GM19372 (cell line): ENCODE measurements around the gene CYP1A1.
"Not testable (repeated sequence)": the region's sequence is repeated elsewhere in the genome, so short reads cannot be mapped to it uniquely, and the experiment has no call there.

Experiments
- ATAC-seq: cut with Tn5 transposase; IDR thresholded peaks from one replicate; pipeline ENCODE4 v1.9.1; 2021; ENCODE audit warnings: mild to moderate bottlenecking, low read depth, moderate library complexity; ENCODE audit not compliant: unreplicated experiment

The CYP1A1 gene

DNA sequence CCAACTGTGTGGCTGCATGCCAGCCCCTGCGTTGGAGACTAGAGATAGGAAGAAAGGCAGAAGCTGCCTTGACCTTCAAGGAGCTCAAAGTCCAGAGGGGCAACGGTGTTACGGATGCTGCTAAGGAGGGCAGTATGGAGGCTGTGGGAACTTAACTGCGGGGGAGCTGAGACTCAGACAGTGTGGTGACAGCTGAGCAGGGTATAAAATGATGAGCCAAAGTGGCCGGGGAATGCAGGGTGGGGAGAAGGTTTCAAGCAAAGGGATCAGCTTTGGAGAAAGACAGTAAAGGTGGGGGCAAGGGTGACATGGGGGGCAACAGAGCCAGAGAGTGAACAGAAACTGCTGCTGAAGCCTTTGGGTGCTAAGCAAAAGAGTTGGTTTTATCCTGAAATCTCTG is 17.1 kb upstream of the CYP1A1 start:
- no peak for ATAC-seq

DNA sequence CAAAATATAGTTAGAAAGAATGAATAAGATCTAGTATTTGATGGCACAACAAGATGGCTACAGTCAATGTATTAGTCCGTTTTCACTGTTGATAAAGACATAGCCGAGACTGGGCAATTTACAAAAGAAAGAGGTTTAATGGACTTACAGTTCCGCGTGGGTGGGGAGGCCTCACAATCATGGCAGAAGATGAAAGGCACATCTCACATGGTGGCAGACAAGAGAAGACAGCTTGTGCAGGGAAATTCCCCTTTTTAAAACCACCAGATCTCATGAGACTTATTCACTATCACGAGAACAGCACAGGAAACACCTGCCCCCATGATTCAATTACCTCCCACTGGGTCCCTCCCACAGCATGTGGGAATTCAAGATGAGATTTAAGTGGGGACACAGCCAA is 12.9 kb upstream of the CYP1A1 start:
- not testable (repeated sequence) for ATAC-seq

GRCh38 chr15:74735305-74735704 is 10.0 kb upstream of the CYP1A1 start:
- ATAC-seq, result no peak

- no peak for ATAC-seq
These were observed 7.9 kb upstream of the CYP1A1 start for GRCh38 chr15:74733269-74733668.

DNA sequence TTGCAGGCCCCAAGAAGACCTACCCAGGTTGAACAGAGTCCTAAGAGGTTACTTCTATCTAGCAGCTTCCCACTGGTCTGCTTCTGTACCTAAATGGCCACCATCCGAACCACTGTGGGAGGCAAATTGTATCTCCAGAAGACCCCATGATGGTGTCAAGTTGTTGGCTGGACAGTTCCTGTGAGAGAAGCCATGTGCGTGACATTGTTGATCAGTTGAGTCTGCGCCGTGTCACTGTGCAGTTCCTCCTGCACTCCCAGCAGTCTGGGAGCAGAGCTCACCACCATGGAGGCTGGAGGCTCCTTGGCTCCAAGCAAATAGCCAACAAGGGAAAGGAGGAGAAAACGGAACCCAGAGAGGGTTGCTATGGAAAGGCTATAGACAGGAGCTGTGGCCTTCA is 7.5 kb upstream of the CYP1A1 start:
- no peak for ATAC-seq

GRCh38 chr15:74730619-74731316 is 5.4 kb upstream of the CYP1A1 start:
- ATAC-seq, result no peak

DNA sequence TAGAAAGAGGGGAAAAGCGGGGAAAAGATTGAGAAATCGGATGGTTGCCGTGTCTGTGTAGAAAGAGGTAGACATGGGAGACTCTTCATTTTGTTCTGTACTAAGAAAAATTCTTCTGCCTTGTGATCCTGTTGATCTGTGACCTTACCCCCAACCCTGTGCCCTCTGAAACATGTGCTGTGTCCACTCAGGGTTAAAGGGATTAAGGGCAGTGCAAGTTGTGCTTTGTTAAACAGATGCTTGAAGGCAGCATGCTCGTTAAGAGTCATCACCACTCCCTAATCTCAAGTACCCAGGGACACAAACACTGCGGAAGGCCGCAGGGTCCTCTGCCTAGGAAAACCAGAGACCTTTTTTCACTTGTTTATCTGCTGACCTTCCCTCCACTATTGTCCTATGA is 4.0 kb upstream of the CYP1A1 start:
- not testable (repeated sequence) for ATAC-seq

DNA sequence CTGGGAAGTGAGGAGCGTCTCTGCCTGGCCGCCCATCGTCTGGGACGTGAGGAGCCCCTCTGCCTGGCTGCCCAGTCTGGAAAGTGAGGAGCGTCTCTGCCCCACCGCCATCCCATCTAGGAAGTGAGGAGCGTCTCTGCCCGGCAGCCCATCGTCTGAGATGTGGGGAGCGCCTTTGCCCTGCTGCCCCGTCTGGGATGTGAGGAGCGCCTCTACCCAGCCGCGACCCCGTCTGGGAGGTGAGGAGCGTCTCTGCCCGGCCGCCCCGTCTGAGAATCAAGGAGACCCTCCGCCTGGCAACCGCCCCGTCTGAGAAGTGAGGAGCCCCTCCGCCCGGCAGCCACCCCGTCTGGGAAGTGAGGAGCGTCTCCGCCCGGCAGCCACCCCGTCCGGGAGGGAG is 3.4 kb upstream of the CYP1A1 start:
- not testable (repeated sequence) for ATAC-seq

- no peak for ATAC-seq
These were observed 2.4 kb upstream of the CYP1A1 start for GRCh38 chr15:74727727-74728126.

- ATAC-seq, result no peak
These were observed 1.4 kb upstream of the CYP1A1 start for GRCh38 chr15:74726774-74727164.

- peak; percentile 41 for ATAC-seq
These were observed 781 bp upstream of the CYP1A1 start for GRCh38 chr15:74725845-74726773.

DNA sequence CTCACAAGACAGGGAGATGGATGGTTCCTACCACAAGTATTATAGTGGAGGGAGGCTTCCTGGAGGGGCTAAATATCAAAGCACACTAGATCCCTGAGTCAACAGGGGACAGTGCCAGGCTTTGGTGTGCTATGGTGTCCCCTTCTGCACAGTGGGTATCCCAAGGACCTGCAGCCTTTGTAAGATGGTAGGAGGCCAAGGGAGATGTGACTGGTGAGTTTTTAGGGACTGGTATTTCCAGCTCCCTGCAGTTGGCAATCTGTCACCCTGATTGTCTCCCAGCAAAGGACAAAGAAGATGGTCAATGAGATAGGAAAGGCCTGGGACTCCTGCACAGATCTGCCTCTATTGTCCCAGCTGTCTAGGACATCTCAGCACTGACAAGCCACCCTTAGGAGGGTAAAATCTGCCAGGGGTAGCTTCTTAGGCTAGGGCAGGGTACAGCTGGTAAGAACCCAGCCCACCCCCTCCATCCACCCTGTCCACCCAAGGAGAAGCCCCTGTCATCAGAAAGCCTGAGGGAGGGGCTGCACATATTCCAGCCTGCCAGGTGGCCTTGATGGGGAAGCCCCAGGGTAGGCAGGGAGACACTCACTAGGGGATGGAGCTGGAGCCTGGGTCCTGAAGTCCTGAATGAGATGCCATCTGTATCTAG is 631 bp downstream of the CYP1A1 start:
- ATAC-seq, result no peak

DNA sequence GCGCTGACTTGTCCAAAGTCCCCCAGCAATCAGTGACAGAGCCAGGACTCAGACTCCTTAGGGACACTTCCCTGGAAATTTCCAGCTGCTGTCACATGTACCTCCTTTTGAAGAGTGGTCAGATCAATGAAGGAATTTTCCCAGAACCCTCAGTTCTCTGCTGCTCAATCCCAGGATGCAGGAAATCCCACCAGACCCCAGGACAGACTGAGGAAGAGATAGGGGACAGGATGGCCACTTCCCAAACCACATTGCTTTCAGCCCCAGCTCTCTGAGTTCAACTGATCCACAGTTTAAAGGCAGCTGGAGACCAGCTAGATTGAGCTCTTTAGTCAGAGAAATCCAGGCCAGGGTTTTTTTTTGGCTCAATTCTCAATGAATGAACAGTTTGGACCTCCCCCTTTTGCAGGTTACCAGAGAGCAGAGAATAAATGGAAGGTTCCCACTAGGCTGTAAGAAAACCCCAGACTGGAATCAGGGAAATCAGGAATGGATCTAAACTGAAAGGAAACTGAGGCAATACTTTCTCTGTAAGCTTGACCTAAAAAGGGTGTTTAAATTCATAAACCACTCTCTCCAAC is 1.5 kb downstream of the CYP1A1 start:
- ATAC-seq, result no peak

DNA sequence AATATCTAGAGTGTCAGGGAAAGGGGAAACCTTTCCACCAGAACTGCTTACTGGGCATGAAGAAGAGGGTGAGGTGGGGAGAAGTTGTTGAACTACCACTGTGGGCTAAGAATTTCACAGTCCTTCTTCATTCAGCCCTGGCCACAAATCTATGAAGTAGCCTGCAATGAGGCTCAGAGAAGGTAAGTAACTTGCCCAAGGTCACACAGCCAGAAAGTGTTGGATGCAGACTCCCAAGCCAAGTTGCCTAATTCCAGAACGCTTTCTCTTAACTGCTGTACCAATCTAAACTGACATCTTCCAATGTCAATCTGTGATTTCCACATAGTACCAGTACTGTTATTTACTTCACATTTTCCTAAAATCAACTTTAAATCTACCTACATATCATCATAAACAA is 2.1 kb downstream of the CYP1A1 start:
- no peak for ATAC-seq

GRCh38 chr15:74722591-74722990 is 2.7 kb downstream of the CYP1A1 start:
- no peak for ATAC-seq

DNA sequence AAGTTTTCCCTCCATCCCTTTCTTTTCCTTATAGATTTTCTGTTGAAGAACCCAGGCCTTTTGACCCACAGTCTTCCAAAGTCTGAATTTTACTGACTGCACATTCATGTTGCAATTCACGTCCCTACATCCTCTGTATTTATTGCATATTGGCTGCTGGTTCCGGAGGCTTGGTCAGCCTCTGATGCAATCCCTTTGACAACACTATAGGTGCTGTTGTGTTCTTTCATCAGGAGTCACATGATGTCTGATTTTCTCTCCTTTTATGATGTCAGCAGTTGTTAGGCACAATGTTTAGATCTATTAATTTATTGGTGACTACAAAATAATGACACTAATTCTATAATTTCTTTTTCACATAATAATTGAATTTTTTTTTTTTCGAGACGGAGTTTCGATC is 8.7 kb downstream of the CYP1A1 start:
- ATAC-seq, result no peak

DNA sequence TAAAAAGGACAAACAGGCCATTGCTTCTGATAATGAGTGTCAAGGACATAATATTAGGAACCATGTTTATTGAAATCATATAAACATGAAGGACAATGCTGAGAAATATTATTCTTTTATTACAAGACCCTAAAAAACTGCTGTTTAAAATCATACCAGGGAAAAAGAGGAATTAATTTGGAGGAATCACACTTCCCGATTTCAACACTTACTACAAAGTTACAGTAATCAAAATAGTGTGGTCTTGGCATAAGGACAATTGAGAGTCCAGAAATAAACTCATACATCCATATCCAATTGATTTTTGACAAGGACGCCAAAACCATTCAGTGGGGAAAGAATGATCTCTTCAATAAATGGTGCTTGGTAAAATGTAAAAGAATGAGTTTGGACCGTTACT is 13.0 kb downstream of the CYP1A1 start:
- no peak for ATAC-seq

DNA sequence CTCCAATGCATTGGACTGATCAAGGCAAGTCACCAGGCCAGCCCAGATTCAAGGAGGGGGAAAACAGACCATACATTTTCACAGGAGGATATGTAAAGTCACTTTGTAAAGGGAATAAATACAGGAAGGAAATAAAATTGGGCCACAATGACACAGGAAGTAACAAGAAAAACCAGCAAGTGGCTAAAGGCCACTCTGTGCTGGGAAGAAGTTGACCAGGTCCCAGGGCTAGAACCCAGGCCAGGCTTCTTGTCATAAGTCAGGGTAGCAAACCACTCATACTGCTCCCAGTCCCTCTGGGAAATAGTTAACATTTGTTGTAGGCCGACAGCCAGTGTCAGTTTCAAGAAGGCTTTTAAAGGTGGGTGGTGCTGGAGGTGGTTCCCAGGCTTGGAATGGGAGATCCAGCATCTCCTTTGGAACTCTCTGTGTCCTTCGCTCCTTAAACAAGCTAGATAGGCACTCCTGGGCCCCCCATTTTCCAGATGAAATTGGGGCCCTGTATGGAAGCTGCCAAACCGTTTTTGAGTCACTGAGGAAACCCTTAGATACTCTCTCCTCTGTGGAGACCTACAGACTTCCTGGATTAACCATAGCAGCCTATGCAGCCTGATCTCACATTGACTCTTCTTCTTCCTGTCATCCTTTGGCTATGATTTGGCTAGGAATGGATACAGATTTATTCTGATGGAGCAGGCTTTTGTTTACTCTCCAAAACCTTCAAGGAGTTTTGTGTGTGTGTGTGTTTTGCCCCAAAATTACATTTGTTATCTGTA is 14.8 kb downstream of the CYP1A1 start:
- ATAC-seq, result no peak

DNA sequence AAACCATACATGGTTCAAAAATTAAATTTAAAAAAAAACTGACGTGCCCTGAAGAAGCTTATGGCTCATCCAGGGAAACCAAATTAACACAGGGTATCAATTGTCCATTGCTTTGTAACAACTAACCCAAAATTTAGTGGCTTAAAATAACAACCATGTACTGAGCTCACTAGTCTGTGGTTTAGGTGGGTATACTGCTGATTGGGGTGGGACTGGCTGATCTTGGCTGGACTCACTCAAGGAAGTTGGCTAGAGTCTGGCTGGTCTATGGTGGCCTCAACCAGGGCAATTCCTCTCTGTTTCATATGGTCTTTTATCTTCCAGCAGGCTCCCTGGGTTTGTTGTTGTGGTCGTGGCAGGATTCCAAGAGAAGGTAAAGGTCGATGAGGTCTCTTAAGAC is 15.4 kb downstream of the CYP1A1 start:
- no peak for ATAC-seq

DNA sequence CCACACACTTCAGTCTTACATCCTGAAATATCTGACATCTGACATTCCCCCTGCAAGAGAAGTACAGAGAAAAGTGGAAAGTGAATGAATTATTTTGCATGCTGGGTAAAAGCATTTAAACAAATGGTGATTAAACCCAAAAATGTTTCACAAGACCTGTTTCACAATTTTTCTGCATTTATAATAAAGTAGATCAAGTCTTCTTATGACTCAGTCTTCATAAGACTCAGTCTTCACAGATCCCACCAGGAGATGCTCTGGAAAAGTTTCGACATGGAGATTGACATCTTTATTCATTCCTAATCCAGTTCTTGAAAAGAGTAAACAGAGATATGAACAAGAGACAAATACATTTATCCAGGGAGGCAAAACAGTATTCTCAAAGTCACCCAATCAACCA is 16.3 kb downstream of the CYP1A1 start:
- no peak for ATAC-seq
